ENCODE measurements around the gene PNRC1.
A peak's percentile ranks its signal among the peaks of the same experiment; 100 is the strongest.
"Not testable (repeated sequence)": the region's sequence is repeated elsewhere in the genome, so short reads cannot be mapped to it uniquely, and the experiment has no call there.

The PNRC1 gene

GRCh38 chr6:89080281-89081128 is at the start of gene PNRC1:
Gene PNRC1, plus strand, starts transcription at chr6:89080751. Its CDS starts 144 bp downstream, at chr6:89080895.
- Histone ChIP-seq H3K36me3 (ENCODE audit: control insufficient read depth, insufficient read depth, low read length) (peaks cover 4% of the 10 kb centered on the region), H3K27me3 (ENCODE audit: control insufficient read depth, insufficient read depth, low read length) (no peaks in the 10 kb centered on the region), H3K4me1 (ENCODE audit: control insufficient read depth, insufficient read depth, low read length) (peaks cover 10% of the 10 kb centered on the region), H3K9ac (ENCODE audit: low read length) (peak within 1 kb of the TSS; percentile 100), H3K9me3 (ENCODE audit: control insufficient read depth, low read length) (no peaks in the 10 kb centered on the region), H3K4me3 (ENCODE audit: low read length) (peak within 1 kb of the TSS; percentile 97)

DNA sequence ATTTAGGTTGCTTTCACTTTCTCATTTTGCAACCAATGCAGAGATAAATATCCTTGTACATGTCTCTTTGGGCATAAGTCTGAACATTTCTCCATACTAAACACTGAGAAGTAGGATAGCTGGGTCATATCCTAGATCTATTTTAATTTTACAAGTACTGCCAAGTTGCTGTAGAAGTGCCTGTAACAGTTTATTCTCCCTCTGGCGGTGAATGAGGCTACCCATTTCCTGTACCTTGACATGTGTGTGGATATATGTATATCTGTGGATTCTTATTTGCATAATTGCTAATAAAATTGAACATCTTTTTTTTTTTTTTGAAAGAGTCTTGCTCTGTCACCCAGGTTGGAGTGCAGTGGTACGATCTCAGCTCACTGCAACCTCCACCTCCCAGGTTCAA is 48.0 kb upstream of the PNRC1 start:
- Histone ChIP-seq H3K9ac (ENCODE audit: low read length) (no peak overlapping the region), H3K36me3 (ENCODE audit: control insufficient read depth, insufficient read depth, low read length) (no peaks in the 10 kb centered on the region), H3K27me3 (ENCODE audit: control insufficient read depth, insufficient read depth, low read length) (no peaks in the 10 kb centered on the region), H3K4me3 (ENCODE audit: low read length) (no peak overlapping the region), H3K9me3 (ENCODE audit: control insufficient read depth, low read length) (no peaks in the 10 kb centered on the region), H3K4me1 (ENCODE audit: control insufficient read depth, insufficient read depth, low read length) (peaks cover 34% of the 10 kb centered on the region)

DNA sequence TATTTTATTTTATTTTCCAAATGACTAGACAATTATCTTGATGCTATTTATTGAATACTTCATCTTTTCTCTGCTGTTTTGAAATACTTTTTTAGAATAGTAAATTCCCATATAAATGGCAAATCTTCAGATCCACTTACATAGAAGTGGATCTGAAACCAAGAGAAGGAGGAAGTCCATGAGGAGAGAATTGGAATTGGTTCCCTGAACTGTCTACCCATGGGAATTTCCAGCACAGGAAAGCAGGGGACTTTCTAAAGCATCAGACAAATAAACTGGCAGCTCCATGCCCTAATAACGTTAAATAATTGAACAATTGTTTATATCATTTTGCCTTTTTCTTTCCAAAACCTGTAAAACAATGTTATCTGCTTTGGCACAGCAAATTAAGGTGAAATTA is 47.1 kb upstream of the PNRC1 start:
- no peak overlapping the region for H3K4me3 ChIP-seq (ENCODE audit: low read length)
- peaks cover 26% of the 10 kb centered on the region for H3K4me1 ChIP-seq (ENCODE audit: control insufficient read depth, insufficient read depth, low read length)
- H3K27me3 ChIP-seq (ENCODE audit: control insufficient read depth, insufficient read depth, low read length): no peaks in the 10 kb centered on the region
- no peaks in the 10 kb centered on the region for H3K9me3 ChIP-seq (ENCODE audit: control insufficient read depth, low read length)
- no peak overlapping the region for H3K9ac ChIP-seq (ENCODE audit: low read length)
- H3K36me3 ChIP-seq (ENCODE audit: control insufficient read depth, insufficient read depth, low read length): no peaks in the 10 kb centered on the region

DNA sequence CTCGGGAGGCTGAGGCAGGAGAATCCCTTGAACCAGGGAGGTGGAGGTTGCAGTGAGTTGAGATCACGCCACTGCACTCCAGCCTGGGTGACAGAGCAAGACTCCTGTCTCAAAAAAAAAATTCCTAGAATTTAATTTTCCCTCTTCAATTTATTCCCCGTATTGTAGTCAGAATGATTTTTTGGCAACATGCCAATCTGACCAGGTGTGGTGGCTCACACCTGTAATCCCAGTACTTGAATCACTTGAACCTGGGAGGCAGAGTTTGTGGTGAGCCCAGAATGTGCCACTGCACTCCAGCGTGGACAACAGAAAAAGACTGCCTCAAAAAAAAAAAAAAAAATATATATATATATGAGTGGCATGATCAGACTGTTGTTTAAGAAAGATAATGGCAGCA is 46.4 kb upstream of the PNRC1 start:
- not testable (repeated sequence) for H3K9ac ChIP-seq (ENCODE audit: low read length); H3K27me3 ChIP-seq (ENCODE audit: control insufficient read depth, insufficient read depth, low read length); H3K9me3 ChIP-seq (ENCODE audit: control insufficient read depth, low read length); H3K4me3 ChIP-seq (ENCODE audit: low read length); H3K36me3 ChIP-seq (ENCODE audit: control insufficient read depth, insufficient read depth, low read length)
- H3K4me1 ChIP-seq (ENCODE audit: control insufficient read depth, insufficient read depth, low read length): peaks cover 23% of the 10 kb centered on the region

GRCh38 chr6:89034586-89035251 is 45.8 kb upstream of the PNRC1 start:
- peaks cover 23% of the 10 kb centered on the region for H3K4me1 ChIP-seq (ENCODE audit: control insufficient read depth, insufficient read depth, low read length)
- peak overlapping the region; percentile 37 for H3K9ac ChIP-seq (ENCODE audit: low read length)
- H3K9me3 ChIP-seq (ENCODE audit: control insufficient read depth, low read length): no peaks in the 10 kb centered on the region
- H3K36me3 ChIP-seq (ENCODE audit: control insufficient read depth, insufficient read depth, low read length): no peaks in the 10 kb centered on the region
- H3K4me3 ChIP-seq (ENCODE audit: low read length): no peak overlapping the region
- no peaks in the 10 kb centered on the region for H3K27me3 ChIP-seq (ENCODE audit: control insufficient read depth, insufficient read depth, low read length)

DNA sequence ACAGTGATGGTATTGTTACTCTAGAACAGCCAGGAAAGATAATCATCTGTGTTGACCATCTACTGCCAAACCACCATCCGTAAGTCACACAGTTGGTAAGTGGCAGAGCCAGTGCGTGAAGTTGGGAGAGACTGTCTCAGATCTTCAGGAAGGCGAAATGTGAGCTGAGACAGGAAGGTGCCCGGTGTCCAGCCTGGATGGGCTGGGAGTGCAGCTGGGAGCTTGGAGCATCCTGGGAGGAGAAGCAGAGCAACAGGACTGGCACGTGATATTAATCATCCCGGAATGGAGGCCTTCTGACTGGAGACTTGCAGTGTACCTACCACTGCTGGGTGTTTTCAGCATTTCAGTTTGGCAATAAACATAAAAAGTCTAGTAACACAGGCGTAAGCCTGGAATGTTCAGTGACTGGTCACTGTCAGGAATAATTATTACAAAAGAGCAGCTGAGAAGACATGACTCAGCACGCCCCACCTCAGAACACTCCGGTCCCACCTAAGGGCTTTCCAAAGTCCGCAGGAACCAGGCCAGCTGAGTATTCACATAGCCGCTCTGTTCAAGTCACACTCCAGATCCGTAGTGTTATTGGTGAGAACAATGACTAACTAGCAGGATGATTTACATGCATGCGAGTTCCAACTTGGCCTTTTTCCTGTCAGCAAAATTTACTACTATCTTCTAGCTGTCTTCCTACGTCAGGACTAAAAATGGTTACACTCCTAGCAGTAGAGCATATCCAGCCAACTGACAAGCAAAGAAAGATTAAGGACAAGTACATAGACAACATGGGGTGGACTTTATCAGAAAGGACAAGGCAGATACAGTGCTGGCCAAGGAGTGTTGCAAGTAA is 45.1 kb upstream of the PNRC1 start:
- Histone ChIP-seq H3K4me1 (ENCODE audit: control insufficient read depth, insufficient read depth, low read length) (peaks cover 23% of the 10 kb centered on the region), H3K27me3 (ENCODE audit: control insufficient read depth, insufficient read depth, low read length) (no peaks in the 10 kb centered on the region), H3K9ac (ENCODE audit: low read length) (peak overlapping the region; percentile 37), H3K9me3 (ENCODE audit: control insufficient read depth, low read length) (no peaks in the 10 kb centered on the region), H3K36me3 (ENCODE audit: control insufficient read depth, insufficient read depth, low read length) (no peaks in the 10 kb centered on the region), H3K4me3 (ENCODE audit: low read length) (no peak overlapping the region)

DNA sequence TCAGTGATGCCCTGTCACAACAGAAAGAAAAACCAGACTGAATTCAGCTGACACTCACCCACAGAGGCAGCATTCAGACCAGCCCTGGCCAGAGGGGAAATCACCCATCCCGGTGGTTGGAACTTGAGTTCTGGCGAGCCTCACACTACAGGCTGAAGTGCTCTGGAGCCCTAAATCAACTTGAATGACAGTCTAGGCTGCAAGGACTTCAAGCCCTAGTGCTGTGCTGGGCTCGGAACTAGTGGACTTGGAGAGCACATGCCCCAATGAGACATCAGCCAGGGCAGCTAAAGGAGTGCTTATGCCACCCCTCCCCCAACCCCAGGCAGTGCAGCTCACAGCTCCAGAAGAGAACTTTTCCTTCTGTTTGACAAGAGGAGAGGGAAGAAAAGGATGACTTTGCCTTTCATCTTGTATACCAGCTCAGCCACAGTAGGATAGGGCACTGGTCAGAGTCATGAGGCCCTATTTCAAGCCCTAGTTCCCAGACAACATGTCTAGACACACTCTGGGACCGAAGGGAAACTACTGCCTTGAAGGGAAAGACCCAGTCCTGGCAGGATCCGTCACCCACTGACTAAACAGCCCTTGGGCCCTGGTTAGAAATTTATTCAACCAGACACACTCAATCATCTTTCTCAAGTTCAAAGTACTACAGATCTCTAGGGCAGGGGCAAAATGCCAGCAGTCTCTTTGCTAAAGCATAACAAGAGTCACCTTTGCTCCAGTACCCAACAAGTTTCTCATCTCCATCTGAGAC is 43.2 kb upstream of the PNRC1 start:
- Histone ChIP-seq H3K4me1 (ENCODE audit: control insufficient read depth, insufficient read depth, low read length) (peaks cover 23% of the 10 kb centered on the region), H3K9me3 (ENCODE audit: control insufficient read depth, low read length) (no peaks in the 10 kb centered on the region), H3K4me3 (ENCODE audit: low read length) (no peak overlapping the region), H3K27me3 (ENCODE audit: control insufficient read depth, insufficient read depth, low read length) (no peaks in the 10 kb centered on the region), H3K36me3 (ENCODE audit: control insufficient read depth, insufficient read depth, low read length) (no peaks in the 10 kb centered on the region), H3K9ac (ENCODE audit: low read length) (no peak overlapping the region)

DNA sequence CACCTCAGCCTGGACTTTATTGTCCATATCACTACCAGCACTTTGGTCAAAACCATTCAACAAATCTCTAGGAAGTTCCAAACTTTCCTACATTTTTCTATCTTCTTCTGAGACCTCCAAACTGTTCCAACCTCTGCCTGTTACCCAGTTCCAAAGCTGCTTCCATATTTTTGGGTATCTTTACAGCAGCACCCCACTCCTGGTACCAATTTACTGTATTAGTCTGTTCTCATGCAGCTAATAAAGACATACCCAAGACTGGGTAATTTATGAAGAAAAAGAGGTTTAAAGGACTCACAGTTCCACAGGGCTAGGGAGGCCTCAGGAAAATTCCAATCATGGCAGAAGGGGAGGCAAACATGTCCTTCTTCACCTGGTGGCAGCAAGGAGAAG is 42.7 kb upstream of the PNRC1 start:
- H3K27me3 ChIP-seq (ENCODE audit: control insufficient read depth, insufficient read depth, low read length); H3K36me3 ChIP-seq (ENCODE audit: control insufficient read depth, insufficient read depth, low read length); H3K9ac ChIP-seq (ENCODE audit: low read length); H3K9me3 ChIP-seq (ENCODE audit: control insufficient read depth, low read length); H3K4me3 ChIP-seq (ENCODE audit: low read length): not testable (repeated sequence)
- H3K4me1 ChIP-seq (ENCODE audit: control insufficient read depth, insufficient read depth, low read length): peaks cover 23% of the 10 kb centered on the region

GRCh38 chr6:89042664-89043063 is 37.9 kb upstream of the PNRC1 start:
- Histone ChIP-seq H3K4me3 (ENCODE audit: low read length) (no peak overlapping the region), H3K9ac (ENCODE audit: low read length) (no peak overlapping the region), H3K4me1 (ENCODE audit: control insufficient read depth, insufficient read depth, low read length) (peaks cover 13% of the 10 kb centered on the region), H3K9me3 (ENCODE audit: control insufficient read depth, low read length) (no peaks in the 10 kb centered on the region), H3K36me3 (ENCODE audit: control insufficient read depth, insufficient read depth, low read length) (no peaks in the 10 kb centered on the region), H3K27me3 (ENCODE audit: control insufficient read depth, insufficient read depth, low read length) (no peaks in the 10 kb centered on the region)

GRCh38 chr6:89044328-89045010 is 36.1 kb upstream of the PNRC1 start:
- Histone ChIP-seq H3K27me3 (ENCODE audit: control insufficient read depth, insufficient read depth, low read length) (no peaks in the 10 kb centered on the region), H3K36me3 (ENCODE audit: control insufficient read depth, insufficient read depth, low read length) (no peaks in the 10 kb centered on the region), H3K9me3 (ENCODE audit: control insufficient read depth, low read length) (no peaks in the 10 kb centered on the region), H3K4me1 (ENCODE audit: control insufficient read depth, insufficient read depth, low read length) (peaks cover 14% of the 10 kb centered on the region), H3K4me3 (ENCODE audit: low read length) (no peak overlapping the region), H3K9ac (ENCODE audit: low read length) (no peak overlapping the region)

DNA sequence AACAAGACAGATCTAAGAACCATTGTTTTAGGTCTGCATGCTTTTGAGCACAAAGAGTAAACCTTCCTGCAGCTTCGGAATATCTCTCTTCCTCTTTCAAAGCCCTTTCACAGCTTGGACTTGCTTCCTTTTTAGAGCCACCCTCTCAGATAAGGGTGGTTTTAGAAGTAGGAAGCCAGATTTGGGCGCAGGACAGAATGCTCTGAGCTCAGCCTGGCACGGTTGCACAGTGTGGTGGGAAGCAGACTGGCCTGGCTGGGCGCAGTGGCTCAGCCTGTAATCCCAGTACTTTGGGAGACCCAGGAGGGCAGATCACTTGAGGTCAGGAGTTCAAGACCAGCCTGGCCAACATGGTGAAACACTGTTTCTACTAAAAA is 35.6 kb upstream of the PNRC1 start:
- no peaks in the 10 kb centered on the region for H3K27me3 ChIP-seq (ENCODE audit: control insufficient read depth, insufficient read depth, low read length)
- H3K9ac ChIP-seq (ENCODE audit: low read length): no peak overlapping the region
- peaks cover 14% of the 10 kb centered on the region for H3K4me1 ChIP-seq (ENCODE audit: control insufficient read depth, insufficient read depth, low read length)
- H3K4me3 ChIP-seq (ENCODE audit: low read length): no peak overlapping the region
- no peaks in the 10 kb centered on the region for H3K36me3 ChIP-seq (ENCODE audit: control insufficient read depth, insufficient read depth, low read length)
- H3K9me3 ChIP-seq (ENCODE audit: control insufficient read depth, low read length): no peaks in the 10 kb centered on the region

Data from mucosa of stomach (tissue), 1 donor.